MM.1S (cell line): Measurements from ENCODE around the gene NAA10.

Source experiments
- DNase-seq: peaks from one replicate; pipeline ENCODE4 v3.0.0-alpha.2; 2015
- H2AFZ ChIP-seq: fragments of 300-600 bp; sonication (generic); 2 replicates; pipeline ENCODE4 v1.6.0; 2016; ENCODE audit warnings: antibody characterized with exemption, low read length
- H3F3A ChIP-seq: fragments of 300-600 bp; sonication (generic); 2 replicates; pipeline ENCODE4 v1.6.1; 2016; ENCODE audit warnings: mild to moderate bottlenecking, antibody characterized with exemption, low read length, moderate library complexity, mixed read lengths; ENCODE audit not compliant: insufficient read depth
- H3K27ac ChIP-seq: fragments of 300-600 bp; sonication (generic); 2 replicates; pipeline ENCODE4 v1.5.1; 2016; ENCODE audit warnings: mild to moderate bottlenecking, low read length
- H3K27me3 ChIP-seq: fragments of 300-600 bp; sonication (generic); replicated peaks from 2 replicates; pipeline ENCODE4 v1.6.0; 2016; ENCODE audit warnings: low read length; ENCODE audit not compliant: insufficient read depth
- H3K36me3 ChIP-seq: fragments of 300-600 bp; sonication (generic); replicated peaks from 2 replicates; pipeline ENCODE4 v1.6.1; 2016; ENCODE audit warnings: mild to moderate bottlenecking, low read length, mixed read lengths; ENCODE audit not compliant: insufficient read depth
- H3K4me1 ChIP-seq: fragments of 300-600 bp; sonication (generic); 2 replicates; pipeline ENCODE4 v1.6.1; 2016; ENCODE audit warnings: low read length, mixed read lengths
- H3K4me2 ChIP-seq: fragments of 300-600 bp; sonication (generic); 2 replicates; pipeline ENCODE4 v1.6.0; 2016; ENCODE audit warnings: low read depth, low read length
- H3K4me3 ChIP-seq: fragments of 300-600 bp; sonication (generic); 2 replicates; pipeline ENCODE4 v1.5.1; 2016; ENCODE audit warnings: low read length, mixed read lengths
- H3K79me2 ChIP-seq: fragments of 300-600 bp; sonication (generic); 2 replicates; pipeline ENCODE4 v1.6.1; 2016; ENCODE audit warnings: mixed run types, low read length, mixed read lengths
- H3K9ac ChIP-seq: fragments of 300-600 bp; sonication (generic); 2 replicates; pipeline ENCODE4 v1.6.1; 2016; ENCODE audit warnings: low read length, mixed read lengths
- H3K9me2 ChIP-seq: fragments of 300-600 bp; sonication (generic); replicated peaks from 2 replicates; pipeline ENCODE4 v1.6.1; 2016; ENCODE audit warnings: mild to moderate bottlenecking, low read length, mixed read lengths; ENCODE audit not compliant: insufficient read depth
- H3K9me3 ChIP-seq: fragments of 300-600 bp; sonication (generic); replicated peaks from 2 replicates; pipeline ENCODE4 v1.6.1; 2016; ENCODE audit warnings: mild to moderate bottlenecking, low read length, mixed read lengths; ENCODE audit not compliant: insufficient read depth
- H4K20me1 ChIP-seq: fragments of 300-600 bp; sonication (generic); 2 replicates; pipeline ENCODE4 v1.6.1; 2016; ENCODE audit warnings: mild to moderate bottlenecking, low read length, moderate library complexity, mixed read lengths; ENCODE audit not compliant: insufficient read depth
- CTCF ChIP-seq: fragments of 300-600 bp; sonication (generic); IDR thresholded peaks from 2 replicates; pipeline ENCODE4 v1.5.1; 2016; ENCODE audit warnings: antibody characterized with exemption, low read length, mixed read lengths
- EZH2 ChIP-seq: fragments of 300-600 bp; sonication (generic); optimal IDR thresholded peaks from 2 replicates; pipeline ENCODE3; 2017; ENCODE audit warnings: low read depth, mild to moderate bottlenecking, antibody characterized with exemption, low read length, mixed read lengths
- EZH2phosphoT487 ChIP-seq: fragments of 300-600 bp; sonication (generic); IDR thresholded peaks from 2 replicates; pipeline ENCODE4 v1.6.1; 2018; ENCODE audit warnings: antibody characterized with exemption, low read length

The NAA10 gene

GRCh38 chrX:153953342-153953830, 18.5 kb upstream of the NAA10 start:
- Histone ChIP-seq H3K4me1 (no peaks in the 10 kb centered on the region), H3K27ac (no peak overlapping the region), H2AFZ (no peak overlapping the region), H3K9me2 (no peaks in the 10 kb centered on the region), H3K9ac (no peak overlapping the region), H3K4me3 (no peak overlapping the region), H4K20me1 (no peaks in the 10 kb centered on the region), H3K27me3 (no peaks in the 10 kb centered on the region), H3K36me3 (peaks cover 5% of the 10 kb centered on the region; the same call in 1 of the 2 replicates), H3K4me2 (no peak overlapping the region), H3F3A (peaks cover 3% of the 10 kb centered on the region; the same call in 1 of the 2 replicates), H3K9me3 (no peaks in the 10 kb centered on the region), H3K79me2 (peaks cover 14% of the 10 kb centered on the region; the same call in 1 of the 2 replicates)
- DNase-seq: peak; percentile 56
- TF ChIP-seq CTCF: peak; percentile 86
- TF ChIP-seq EZH2phosphoT487: no peak

GRCh38 chrX:153952373-153953026, 17.7 kb upstream of the NAA10 start:
- H3K27me3 ChIP-seq: no peaks in the 10 kb centered on the region
- no peak for TF ChIP-seq EZH2
- TF ChIP-seq EZH2phosphoT487: no peak
- no peak for TF ChIP-seq CTCF
- no peak overlapping the region for H3K4me3 ChIP-seq
- no peaks in the 10 kb centered on the region for H3K9me3 ChIP-seq
- H4K20me1 ChIP-seq: no peaks in the 10 kb centered on the region
- H3K27ac ChIP-seq: no peak overlapping the region
- H3K4me2 ChIP-seq: no peak overlapping the region
- no peaks in the 10 kb centered on the region for H3K4me1 ChIP-seq
- H3F3A ChIP-seq: peaks cover 3% of the 10 kb centered on the region; the same call in 1 of the 2 replicates
- peaks cover 14% of the 10 kb centered on the region; the same call in 1 of the 2 replicates for H3K79me2 ChIP-seq
- DNase-seq: no peak
- no peak overlapping the region for H2AFZ ChIP-seq
- H3K9ac ChIP-seq: no peak overlapping the region
- no peaks in the 10 kb centered on the region for H3K9me2 ChIP-seq
- H3K36me3 ChIP-seq: peaks cover 5% of the 10 kb centered on the region; the same call in 1 of the 2 replicates

- H3K4me3 ChIP-seq: no peak overlapping the region
- H3K79me2 ChIP-seq: peaks cover 14% of the 10 kb centered on the region; the same call in 1 of the 2 replicates
- H3K9me2 ChIP-seq: no peaks in the 10 kb centered on the region
- H3K27ac ChIP-seq: no peak overlapping the region
- no peak overlapping the region for H3K4me2 ChIP-seq
- 0 out of 2 replicates have a peak, but pooled peaks cover 5% of the 10 kb centered on the region for H3K36me3 ChIP-seq
- H4K20me1 ChIP-seq: no peaks in the 10 kb centered on the region
- no peaks in the 10 kb centered on the region for H3K9me3 ChIP-seq
- DNase-seq: no peak
- no peaks in the 10 kb centered on the region for H3K4me1 ChIP-seq
- H3F3A ChIP-seq: peaks cover 3% of the 10 kb centered on the region; the same call in 1 of the 2 replicates
- H3K9ac ChIP-seq: no peak overlapping the region
- no peak for TF ChIP-seq EZH2
- TF ChIP-seq CTCF: no peak
- TF ChIP-seq EZH2phosphoT487: no peak
- H3K27me3 ChIP-seq: no peaks in the 10 kb centered on the region
- H2AFZ ChIP-seq: no peak overlapping the region
These were observed 17.0 kb upstream of the NAA10 start for GRCh38 chrX:153951683-153952372.
